Effector memory CD8-positive, alpha-beta T cell (primary cell): Measurements from ENCODE around the gene RANBP3.
"Not testable (repeated sequence)": the region's sequence is repeated elsewhere in the genome, so short reads cannot be mapped to it uniquely, and the experiment has no call there.

ENCODE experiments used
- ATAC-seq: fragments of 150-1000 bp; cut with Tn5 transposase; replicated peaks from 2 replicates; pipeline ENCODE4 v1.10.0; 2021; ENCODE audit warnings: mild to moderate bottlenecking, moderate library complexity
- DNase-seq, 3 experiments: peaks; one replicate each; pipeline ENCODE4 v3.0.0; 2021
- H3K27ac Mint-ChIP-seq, 2 donors: one replicate each; pipeline ENCODE4 v1.8.0; 2022; ENCODE audit warnings: mild to moderate bottlenecking in 2 of 2, mixed read lengths in 2 of 2, moderate library complexity in 2 of 2
- H3K27me3 Mint-ChIP-seq, 2 donors: one replicate each; pipeline ENCODE4 v1.8.0; 2022; ENCODE audit warnings: mixed read lengths in 2 of 2
- H3K36me3 Mint-ChIP-seq: one replicate; pipeline ENCODE4 v1.8.0; 2022; ENCODE audit warnings: mild to moderate bottlenecking, moderate library complexity, mixed read lengths; ENCODE audit not compliant: insufficient read depth
- H3K4me1 Mint-ChIP-seq, 2 donors: one replicate each; pipeline ENCODE4 v1.8.0; 2022; ENCODE audit warnings: low read depth in 2 of 2, mixed read lengths in 2 of 2
- H3K4me3 Mint-ChIP-seq, 2 donors: one replicate each; pipeline ENCODE4 v1.8.0; 2022; ENCODE audit warnings: mild to moderate bottlenecking in 2 of 2, mixed read lengths in 2 of 2, moderate library complexity in 2 of 2
- H3K9me3 Mint-ChIP-seq, 2 donors: one replicate each; pipeline ENCODE4 v1.8.0; 2022; ENCODE audit warnings: mixed read lengths in 2 of 2

Gene RANBP3

GRCh38 chr19:5988517-5989387, 10.8 kb upstream of the RANBP3 start:
- ATAC-seq (no peak), DNase-seq (no peak)
- H3K9me3 Mint-ChIP-seq: no peaks in the 10 kb centered on the region
- H3K27ac Mint-ChIP-seq: no peak overlapping the region
- peaks cover 8 to 11% of the 10 kb centered on the region in 2 donors for H3K4me1 Mint-ChIP-seq
- H3K27me3 Mint-ChIP-seq: peaks cover 6 to 12% of the 10 kb centered on the region in 2 donors
- peak overlapping the region in 1 of 2 donors; percentile 81 for H3K4me3 Mint-ChIP-seq
- no peaks in the 10 kb centered on the region for H3K36me3 Mint-ChIP-seq

GRCh38 chr19:5987077-5987818, 9.3 kb upstream of the RANBP3 start:
- Mint-ChIP-seq H3K27me3 (peaks cover 6 to 12% of the 10 kb centered on the region in 2 donors), H3K27ac (no peak overlapping the region), H3K4me1 (peaks cover 8 to 21% of the 10 kb centered on the region in 2 donors), H3K36me3 (no peaks in the 10 kb centered on the region), H3K4me3 (peak overlapping the region; percentile 76 to 81), H3K9me3 (no peaks in the 10 kb centered on the region)
- ATAC-seq: peak; percentile 70
- DNase-seq: peak; percentile 58 to 69 (median 59)

GRCh38 chr19:5985837-5986236, 7.9 kb upstream of the RANBP3 start:
- not testable (repeated sequence) for H3K9me3 Mint-ChIP-seq, H3K36me3 Mint-ChIP-seq, H3K4me3 Mint-ChIP-seq, H3K27ac Mint-ChIP-seq, DNase-seq, ATAC-seq
- Mint-ChIP-seq H3K4me1 (peaks cover 11 to 21% of the 10 kb centered on the region in 2 donors), H3K27me3 (peaks cover 6 to 12% of the 10 kb centered on the region in 2 donors)

GRCh38 chr19:5985098-5985783, 7.3 kb upstream of the RANBP3 start:
- Mint-ChIP-seq H3K27ac (no peak overlapping the region), H3K4me3 (no peak overlapping the region)
- DNase-seq: no peak

GRCh38 chr19:5984600-5984999, 6.7 kb upstream of the RANBP3 start:
- Mint-ChIP-seq H3K27me3 (peaks cover 3 to 5% of the 10 kb centered on the region in 2 donors), H3K9me3 (no peaks in the 10 kb centered on the region), H3K27ac (no peak overlapping the region), H3K4me3 (no peak overlapping the region), H3K4me1 (peaks cover 12 to 21% of the 10 kb centered on the region in 2 donors), H3K36me3 (peaks cover 7% of the 10 kb centered on the region)
- no peak for DNase-seq
- no peak for ATAC-seq

More at GRCh38 chr19:5985098-5985783, 7.3 kb upstream of the RANBP3 start:
- peaks cover 2% of the 10 kb centered on the region for H3K36me3 Mint-ChIP-seq
- peaks cover 11 to 21% of the 10 kb centered on the region in 2 donors for H3K4me1 Mint-ChIP-seq
- no peaks in the 10 kb centered on the region for H3K9me3 Mint-ChIP-seq
- peaks cover 6 to 11% of the 10 kb centered on the region in 2 donors for H3K27me3 Mint-ChIP-seq
- ATAC-seq: no peak

- DNase-seq (no peak), ATAC-seq (no peak)
- peaks cover 18 to 26% of the 10 kb centered on the region in 2 donors for H3K4me1 Mint-ChIP-seq
- peak overlapping the region; percentile 55 to 79 for H3K4me3 Mint-ChIP-seq
- H3K27ac Mint-ChIP-seq: peak overlapping the region in 1 of 2 donors; percentile 95
- H3K27me3 Mint-ChIP-seq: no peaks in the 10 kb centered on the region
- H3K36me3 Mint-ChIP-seq: peaks cover 10% of the 10 kb centered on the region
- H3K9me3 Mint-ChIP-seq: no peaks in the 10 kb centered on the region
These were observed 5.5 kb upstream of the RANBP3 start for GRCh38 chr19:5983367-5983955.

- Mint-ChIP-seq H3K9me3 (no peaks in the 10 kb centered on the region), H3K27me3 (no peaks in the 10 kb centered on the region), H3K4me1 (peaks cover 45 to 55% of the 10 kb centered on the region in 2 donors), H3K36me3 (peaks cover 33% of the 10 kb centered on the region), H3K4me3 (peak overlapping the region; percentile 98 to 99), H3K27ac (peak overlapping the region; percentile 96)
- ATAC-seq (no peak), DNase-seq (no peak)
These were observed 939 bp upstream of the RANBP3 start for GRCh38 chr19:5978606-5979552.

- H3K9me3 Mint-ChIP-seq: no peaks in the 10 kb centered on the region
- peak; percentile 2 for ATAC-seq
- no peaks in the 10 kb centered on the region for H3K27me3 Mint-ChIP-seq
These were observed 637 bp downstream of the RANBP3 start for GRCh38 chr19:5977222-5977784.

GRCh38 chr19:5976768-5977167, 1.2 kb downstream of the RANBP3 start:
- ATAC-seq (no peak), DNase-seq (no peak)
- Mint-ChIP-seq H3K4me1 (peaks cover 53% of the 10 kb centered on the region in 2 donors), H3K27ac (peak overlapping the region; percentile 96), H3K9me3 (no peaks in the 10 kb centered on the region), H3K4me3 (peak overlapping the region; percentile 98 to 99), H3K36me3 (peaks cover 36% of the 10 kb centered on the region), H3K27me3 (no peaks in the 10 kb centered on the region)

More at GRCh38 chr19:5977222-5977784, 637 bp downstream of the RANBP3 start:
- peak overlapping the region; percentile 96 for H3K27ac Mint-ChIP-seq
- no peak for DNase-seq
- peaks cover 33% of the 10 kb centered on the region for H3K36me3 Mint-ChIP-seq
- H3K4me3 Mint-ChIP-seq: peak overlapping the region; percentile 98 to 99
- peaks cover 49 to 51% of the 10 kb centered on the region in 2 donors for H3K4me1 Mint-ChIP-seq

- H3K36me3 Mint-ChIP-seq: peaks cover 39% of the 10 kb centered on the region
- ATAC-seq (no peak), DNase-seq (no peak)
- peaks cover 58 to 62% of the 10 kb centered on the region in 2 donors for H3K4me1 Mint-ChIP-seq
- H3K27me3 Mint-ChIP-seq: no peaks in the 10 kb centered on the region
- H3K4me3 Mint-ChIP-seq: peak overlapping the region; percentile 98 to 99
- H3K27ac Mint-ChIP-seq: peak overlapping the region; percentile 59 to 96
- H3K9me3 Mint-ChIP-seq: no peaks in the 10 kb centered on the region
These were observed 2.6 kb downstream of the RANBP3 start for GRCh38 chr19:5975388-5975728.

GRCh38 chr19:5974721-5975387, 3.1 kb downstream of the RANBP3 start:
- no peaks in the 10 kb centered on the region for H3K9me3 Mint-ChIP-seq
- no peak for DNase-seq
- peak overlapping the region; percentile 34 to 60 for H3K4me3 Mint-ChIP-seq
- H3K36me3 Mint-ChIP-seq: peaks cover 34% of the 10 kb centered on the region
- H3K27me3 Mint-ChIP-seq: no peaks in the 10 kb centered on the region
- ATAC-seq: no peak
- H3K4me1 Mint-ChIP-seq: peaks cover 58 to 66% of the 10 kb centered on the region in 2 donors
- H3K27ac Mint-ChIP-seq: peak overlapping the region; percentile 69 to 86
